WTC11 (cell line): Measurements from ENCODE around the gene KLHL40.

Experiments used
- ATF3 ChIP-seq: sonication (generic); formaldehyde crosslinking; conservative IDR thresholded peaks from 2 replicates; pipeline ENCODE4 v1.8.1; 2022; ENCODE audit warnings: mild to moderate bottlenecking, missing genetic modification reagents
- CREB1 ChIP-seq: sonication (generic); formaldehyde crosslinking; IDR thresholded peaks from 2 replicates; pipeline ENCODE4 v1.8.0; 2023; ENCODE audit warnings: mild to moderate bottlenecking, missing genetic modification reagents
- FOXP1 ChIP-seq: sonication (generic); formaldehyde crosslinking; IDR thresholded peaks from 2 replicates; pipeline ENCODE4 v1.8.0; 2022; ENCODE audit warnings: missing genetic modification reagents, mild to moderate bottlenecking, moderate library complexity, borderline replicate concordance
- STAT6 ChIP-seq: sonication (generic); formaldehyde crosslinking; conservative IDR thresholded peaks from 2 replicates; pipeline ENCODE4 v1.8.1; 2023; ENCODE audit warnings: mild to moderate bottlenecking, low read depth, missing genetic modification reagents, moderate library complexity
- ZNF532 ChIP-seq: fragments of 250-450 bp; sonication (Bioruptor Pico); IDR thresholded peaks from 2 replicates; pipeline ENCODE4 v1.9.0; 2021; ENCODE audit warnings: mild to moderate bottlenecking, borderline replicate concordance
- TF ChIP-seq, protein P1 (sequence below): fragments of 200-600 bp; IDR thresholded peaks from 2 replicates; pipeline ENCODE4 v1.8.0; 2022; ENCODE audit warnings: antibody characterized with exemption

GRCh38 chr3:42739401-42740158, 54.2 kb downstream of the KLHL40 start:
- TF ChIP-seq, protein P1, sequence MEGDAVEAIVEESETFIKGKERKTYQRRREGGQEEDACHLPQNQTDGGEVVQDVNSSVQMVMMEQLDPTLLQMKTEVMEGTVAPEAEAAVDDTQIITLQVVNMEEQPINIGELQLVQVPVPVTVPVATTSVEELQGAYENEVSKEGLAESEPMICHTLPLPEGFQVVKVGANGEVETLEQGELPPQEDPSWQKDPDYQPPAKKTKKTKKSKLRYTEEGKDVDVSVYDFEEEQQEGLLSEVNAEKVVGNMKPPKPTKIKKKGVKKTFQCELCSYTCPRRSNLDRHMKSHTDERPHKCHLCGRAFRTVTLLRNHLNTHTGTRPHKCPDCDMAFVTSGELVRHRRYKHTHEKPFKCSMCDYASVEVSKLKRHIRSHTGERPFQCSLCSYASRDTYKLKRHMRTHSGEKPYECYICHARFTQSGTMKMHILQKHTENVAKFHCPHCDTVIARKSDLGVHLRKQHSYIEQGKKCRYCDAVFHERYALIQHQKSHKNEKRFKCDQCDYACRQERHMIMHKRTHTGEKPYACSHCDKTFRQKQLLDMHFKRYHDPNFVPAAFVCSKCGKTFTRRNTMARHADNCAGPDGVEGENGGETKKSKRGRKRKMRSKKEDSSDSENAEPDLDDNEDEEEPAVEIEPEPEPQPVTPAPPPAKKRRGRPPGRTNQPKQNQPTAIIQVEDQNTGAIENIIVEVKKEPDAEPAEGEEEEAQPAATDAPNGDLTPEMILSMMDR: no peak
- no peak for TF ChIP-seq FOXP1 (CRISPR knock-in tag)
- no peak for TF ChIP-seq ZNF532 (CRISPR knock-in tag)
- no peak for TF ChIP-seq STAT6 (CRISPR knock-in tag)
- no peak for TF ChIP-seq ATF3 (CRISPR knock-in tag)
- no peak for TF ChIP-seq CREB1 (CRISPR knock-in tag)
